ENCODE results near the gene TNFRSF1B.
"Not testable (repeated sequence)": the region's sequence is repeated elsewhere in the genome, so short reads cannot be mapped to it uniquely, and the experiment has no call there.

The TNFRSF1B gene

DNA sequence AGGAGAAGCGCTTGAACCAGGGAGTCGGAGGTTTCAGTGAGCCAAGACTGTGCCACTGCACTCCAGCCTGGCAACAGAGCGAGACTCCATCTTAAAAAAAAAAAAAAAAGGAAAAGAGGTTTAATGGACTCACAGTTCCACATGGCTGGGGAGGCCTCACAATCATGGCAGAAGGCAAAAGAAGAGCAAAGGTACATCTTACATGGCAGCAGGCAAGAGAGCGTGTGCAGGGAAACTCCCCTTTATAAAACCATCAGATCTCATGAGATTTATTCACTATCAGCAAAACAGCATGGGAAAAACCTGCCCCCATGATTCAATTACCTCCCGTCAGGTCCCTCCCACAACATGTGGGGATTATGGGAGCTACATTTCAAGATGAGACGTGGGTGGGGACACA lies 57.3 kb downstream of the TNFRSF1B start:
- not testable (repeated sequence) for DNase-seq

DNA sequence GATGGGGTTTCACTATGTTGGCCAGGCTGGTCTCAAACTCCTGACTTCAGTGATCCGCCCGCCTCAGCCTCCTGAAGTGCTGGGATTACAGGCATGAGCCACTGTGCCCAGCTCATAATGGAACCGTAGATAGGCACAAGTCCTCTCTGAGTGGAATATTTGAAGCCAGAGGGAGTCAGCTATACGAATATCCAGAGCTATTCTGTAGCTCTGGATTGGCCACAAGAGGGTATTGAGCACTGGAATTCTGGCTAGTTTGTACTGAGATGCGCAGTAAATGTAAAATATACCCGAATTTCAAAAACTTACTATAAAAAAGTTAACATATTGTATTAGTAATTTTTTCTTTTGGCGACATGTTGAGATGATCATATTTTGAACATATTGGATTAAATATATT lies 62.2 kb downstream of the TNFRSF1B start:
- DNase-seq: no peak

DNA sequence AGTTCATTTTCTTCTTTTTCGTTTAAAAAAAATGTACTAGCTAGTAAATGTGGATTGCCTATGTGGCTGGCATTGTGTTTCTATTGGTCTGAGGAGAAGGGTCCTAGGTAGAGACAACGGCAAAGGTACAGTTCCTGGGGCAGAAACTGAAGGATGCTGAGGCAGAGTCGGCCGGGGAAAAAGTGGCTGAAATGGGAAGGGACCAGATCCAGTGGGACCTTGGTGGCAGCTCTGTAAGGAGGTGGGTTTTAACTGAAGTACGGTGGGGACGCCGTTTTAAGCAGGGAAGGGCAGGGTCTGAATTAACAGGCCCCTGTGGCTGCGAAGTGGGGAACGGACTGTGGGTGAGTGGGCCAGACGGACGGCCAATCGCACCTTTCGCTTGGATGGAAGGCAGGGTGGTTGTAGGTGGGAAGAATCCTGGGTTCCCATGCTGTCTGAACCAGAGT lies 62.6 kb downstream of the TNFRSF1B start:
- DNase-seq: no peak

DNA sequence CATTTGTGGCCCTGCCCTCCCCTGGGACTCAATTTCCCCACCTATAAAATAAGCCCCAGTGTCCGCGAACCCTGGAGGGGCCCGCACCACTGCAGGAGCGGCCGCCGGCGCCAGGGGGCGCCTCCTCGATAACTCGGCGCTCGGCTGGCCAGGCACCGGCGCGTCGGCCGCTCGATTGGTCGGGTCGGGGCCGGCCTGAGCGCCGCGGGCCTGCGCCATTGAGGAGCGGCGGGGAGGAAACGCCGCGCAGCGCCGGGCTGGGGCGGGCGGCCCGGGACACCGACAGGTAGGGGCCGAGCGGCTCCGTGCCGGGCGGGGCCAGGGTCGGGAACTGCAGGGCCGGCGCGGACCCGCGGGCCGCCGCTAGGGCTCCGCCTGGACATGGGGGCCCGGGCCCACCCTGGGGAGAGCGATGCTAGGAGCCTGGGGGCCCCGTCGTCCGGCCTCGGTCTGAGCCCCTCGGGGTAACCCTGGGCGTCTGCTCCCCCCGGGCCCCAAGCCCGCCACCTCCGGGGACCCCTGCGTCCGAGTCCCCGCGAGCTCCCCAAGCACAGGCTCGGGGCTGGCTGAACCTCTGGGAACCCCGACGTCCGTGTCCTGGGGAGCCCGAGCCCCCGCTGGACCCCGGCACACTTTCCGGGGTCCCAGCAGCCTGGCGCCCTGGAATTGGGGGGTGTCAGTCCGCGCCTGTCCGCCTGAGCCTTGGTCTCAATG lies 63.2 kb downstream of the TNFRSF1B start, which contains the start of gene VPS13D:
Gene VPS13D, plus strand, starts transcription at position 196 of the 714 bp plus-strand sequence. CDS start 4,237 bp downstream, outside the sequence.
- no peak for DNase-seq

DNA sequence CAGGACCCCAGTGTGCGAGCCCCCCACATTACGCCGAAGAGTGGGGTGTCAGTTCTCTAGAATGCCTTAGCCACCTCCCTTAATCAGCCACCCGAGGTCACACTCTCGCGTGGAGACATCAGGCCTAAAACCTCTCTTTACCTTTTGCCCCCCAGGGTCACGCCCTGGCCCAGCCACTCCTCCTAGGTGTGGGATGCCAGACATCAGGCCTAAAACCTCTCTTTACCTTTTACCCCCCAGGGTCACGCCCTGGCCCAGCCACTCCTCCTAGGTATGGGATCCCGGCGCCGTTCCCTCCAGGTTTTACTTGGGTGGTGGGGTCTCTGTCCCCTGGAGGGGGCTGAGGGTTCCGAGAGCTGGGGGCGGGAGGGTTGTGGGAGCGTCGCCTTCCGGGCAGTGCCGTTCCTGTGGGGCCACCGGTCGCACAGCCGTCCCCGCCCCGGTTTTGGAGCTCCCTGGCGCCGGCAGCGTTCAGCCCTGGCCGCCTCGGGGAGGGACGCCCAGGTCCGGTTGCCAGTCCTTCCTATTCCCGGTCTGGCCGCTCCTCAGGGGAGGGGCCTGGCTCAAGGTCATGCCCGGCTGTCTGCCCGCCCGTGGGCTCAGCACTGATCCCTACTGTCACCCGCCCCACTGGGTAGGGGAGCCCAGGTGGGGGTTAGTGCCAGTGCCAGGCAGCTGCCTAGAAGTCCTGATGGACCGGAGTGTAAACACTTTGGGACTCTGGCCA lies 63.9 kb downstream of the TNFRSF1B start:
- DNase-seq: no peak

DNA sequence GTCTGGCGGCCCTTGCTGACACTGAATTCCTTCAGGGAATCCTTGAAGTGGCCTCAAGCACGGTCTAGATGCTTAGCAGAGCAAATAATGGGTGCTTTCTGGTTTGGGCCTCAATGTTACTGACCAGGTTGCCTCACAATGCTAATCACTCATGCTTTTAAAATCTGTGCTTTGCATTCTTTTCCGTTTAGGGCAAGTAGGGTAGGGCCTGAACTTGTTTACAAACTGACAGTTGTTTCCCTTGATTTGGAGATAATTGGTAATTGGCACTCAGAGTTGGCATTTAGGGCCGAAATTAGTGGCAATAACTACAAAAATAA lies 64.4 kb downstream of the TNFRSF1B start:
- DNase-seq: no peak

DNA sequence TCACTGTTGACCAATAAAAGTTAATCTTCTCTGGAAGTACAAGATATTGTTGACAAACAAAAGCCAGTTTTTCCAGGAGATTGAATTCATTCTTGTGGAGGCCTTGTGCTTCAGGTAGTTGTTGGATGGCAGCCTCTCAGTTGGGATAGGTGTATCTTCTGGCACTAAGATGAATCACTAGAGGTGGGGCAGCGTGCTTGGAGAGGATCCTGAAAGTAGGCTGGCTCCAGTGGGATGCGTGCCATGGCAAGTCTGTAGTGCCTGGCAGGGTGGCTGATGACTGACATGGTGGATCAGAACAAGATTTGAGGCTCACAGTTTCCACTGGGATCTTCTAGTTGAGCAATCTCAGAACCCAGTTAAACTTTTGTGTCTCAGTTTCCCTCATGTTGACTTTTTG lies 65.4 kb downstream of the TNFRSF1B start:
- DNase-seq: no peak

DNA sequence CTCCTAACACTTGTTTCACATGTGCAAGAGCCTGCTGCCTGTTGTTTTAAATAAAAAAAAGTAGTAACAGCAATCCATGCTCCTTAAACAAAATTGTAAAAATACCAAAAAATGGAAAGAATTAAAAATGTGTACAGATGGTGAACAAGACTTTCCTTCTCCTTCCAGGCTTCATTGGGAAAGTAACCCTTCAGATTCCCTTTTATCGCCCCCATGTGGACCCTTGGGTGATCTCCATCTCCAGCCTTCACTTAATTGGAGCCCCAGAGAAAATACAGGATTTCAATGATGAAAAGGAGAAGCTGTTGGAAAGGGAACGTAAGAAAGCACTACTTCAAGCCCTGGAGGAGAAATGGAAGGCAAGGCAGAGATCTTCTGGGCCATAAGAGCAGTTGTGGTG lies 77.3 kb downstream of the TNFRSF1B start:
- no peak for DNase-seq

DNA sequence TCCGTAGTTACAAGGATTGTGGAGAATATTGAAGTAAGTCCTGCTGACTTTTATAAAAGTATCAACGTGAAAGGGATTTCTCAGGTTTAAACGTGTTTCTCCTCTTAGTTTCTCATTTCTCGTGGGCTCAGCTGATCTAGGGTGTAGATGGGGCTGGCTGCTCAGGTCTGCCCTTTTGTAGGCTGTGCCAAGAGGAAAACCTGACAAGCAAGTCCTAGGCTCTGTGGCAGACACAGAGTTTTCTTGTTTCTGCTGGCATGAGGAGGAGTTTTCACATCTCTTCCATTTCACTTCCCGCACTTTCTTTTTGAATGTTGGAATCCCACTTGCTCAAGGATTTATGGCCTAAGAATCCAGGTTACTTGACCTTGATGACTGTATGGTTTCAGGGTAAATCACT lies 77.8 kb downstream of the TNFRSF1B start:
- DNase-seq: no peak

DNA sequence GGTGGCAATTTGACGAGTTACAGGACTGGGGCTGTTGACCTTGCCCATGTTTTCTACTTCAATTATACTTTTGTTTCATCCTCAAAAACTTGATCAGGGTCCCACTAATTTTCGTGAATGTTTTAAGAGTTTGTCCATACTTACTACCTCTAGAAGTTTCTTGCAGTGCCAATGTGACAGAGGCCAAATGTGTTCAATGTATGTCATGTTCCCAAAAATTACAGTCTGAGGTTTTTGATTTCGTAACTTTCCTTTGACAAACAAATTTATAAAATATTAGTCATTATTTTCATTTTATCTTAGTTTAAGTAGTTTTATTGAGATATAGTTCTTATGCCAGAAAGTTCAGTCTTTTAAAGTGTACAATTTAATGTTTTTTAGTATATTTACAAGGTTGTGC lies 78.3 kb downstream of the TNFRSF1B start:
- no peak for DNase-seq

DNA sequence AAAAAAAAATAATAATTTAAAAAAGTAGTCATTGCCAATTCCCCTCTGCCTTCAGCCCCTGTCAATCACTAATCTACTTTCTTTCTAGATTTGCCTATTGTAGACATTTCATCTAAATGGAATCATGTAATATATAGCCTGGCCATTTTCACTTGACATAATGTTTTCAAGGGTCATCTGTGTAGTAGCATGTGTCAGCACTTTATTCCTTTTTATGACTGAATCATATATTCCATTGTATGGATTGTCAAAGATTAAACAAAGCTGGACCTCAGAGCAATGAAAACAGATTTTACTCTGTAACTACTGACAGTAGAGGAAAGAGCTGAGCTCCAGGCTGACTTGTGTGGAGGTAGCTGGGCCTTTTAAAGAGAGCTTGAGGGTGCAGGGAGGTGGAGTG lies 78.9 kb downstream of the TNFRSF1B start:
- DNase-seq: no peak

DNA sequence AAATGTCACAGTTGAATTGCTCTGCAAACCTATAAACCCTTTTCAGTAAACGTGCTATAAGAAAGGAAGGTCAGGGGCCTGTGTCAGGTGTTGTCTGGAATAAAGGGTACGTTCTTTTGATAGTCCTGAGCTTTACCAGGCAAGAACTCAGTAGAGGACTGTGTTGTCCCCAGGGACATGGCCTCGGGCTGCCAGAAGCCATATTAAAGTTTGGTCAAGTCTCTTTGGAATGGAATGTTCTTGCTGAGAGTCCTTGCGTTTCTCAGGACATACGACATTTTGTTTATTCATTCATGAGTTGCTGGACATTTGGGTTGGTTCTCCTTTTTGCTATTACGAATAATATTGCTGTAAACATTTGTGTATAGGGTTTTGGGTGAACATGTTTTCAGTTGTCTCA lies 79.8 kb downstream of the TNFRSF1B start:
- DNase-seq: no peak

DNA sequence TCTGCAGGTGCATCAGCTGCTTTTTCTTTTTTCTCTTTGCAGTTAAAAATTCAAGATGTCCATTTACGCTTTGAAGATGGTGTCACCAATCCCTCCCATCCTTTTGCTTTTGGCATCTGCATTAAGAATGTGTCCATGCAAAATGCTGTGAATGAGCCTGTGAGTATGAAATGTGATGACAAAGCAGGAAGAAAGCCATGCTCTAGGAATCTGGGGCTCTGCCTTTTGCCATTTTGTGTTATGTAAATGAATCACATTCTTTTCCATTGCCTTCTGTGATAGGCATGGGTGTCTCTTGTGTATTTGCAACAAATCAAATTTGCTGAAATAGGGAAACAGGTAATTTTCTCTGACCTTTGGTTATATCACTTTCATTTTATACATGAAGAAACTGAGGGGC lies 82.4 kb downstream of the TNFRSF1B start:
- DNase-seq: no peak

DNA sequence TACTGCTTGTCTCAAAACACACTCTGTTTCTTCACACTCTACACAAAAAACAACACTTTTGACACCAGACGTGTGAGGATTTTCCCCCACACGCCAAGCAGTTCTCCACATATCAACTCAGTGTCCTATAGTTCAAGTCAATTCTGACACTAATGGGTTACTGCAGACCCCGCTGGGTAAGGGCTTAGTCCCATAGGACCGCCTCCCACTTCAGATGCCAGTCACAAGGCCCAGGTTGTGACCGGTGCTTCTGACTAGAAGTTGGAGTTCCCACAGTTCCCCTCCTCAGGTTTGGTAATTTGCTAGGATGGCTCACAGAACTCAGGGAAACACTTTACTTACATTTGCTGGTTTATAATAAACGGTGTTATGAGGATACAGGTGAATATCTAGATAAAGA lies 83.0 kb downstream of the TNFRSF1B start:
- DNase-seq: no peak

DNA sequence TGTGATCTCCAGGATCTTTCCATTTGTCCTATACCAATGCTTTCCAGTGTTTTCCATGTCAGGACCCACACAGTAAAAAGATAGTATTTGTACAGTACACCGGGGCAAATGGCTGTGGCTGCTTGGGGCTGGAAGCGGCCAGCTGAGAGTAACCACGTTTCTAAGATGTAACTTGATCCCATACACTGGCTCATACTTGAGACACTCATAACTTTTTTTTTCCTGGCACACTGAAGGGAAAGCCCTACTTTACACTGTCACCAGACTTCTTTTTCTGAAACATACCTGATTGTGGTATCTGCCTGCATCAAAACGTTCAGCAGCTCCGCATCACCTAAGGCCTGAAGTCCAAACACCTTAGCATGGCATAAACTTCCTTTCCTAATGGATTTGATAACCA lies 84.7 kb downstream of the TNFRSF1B start:
- no peak for DNase-seq

DNA sequence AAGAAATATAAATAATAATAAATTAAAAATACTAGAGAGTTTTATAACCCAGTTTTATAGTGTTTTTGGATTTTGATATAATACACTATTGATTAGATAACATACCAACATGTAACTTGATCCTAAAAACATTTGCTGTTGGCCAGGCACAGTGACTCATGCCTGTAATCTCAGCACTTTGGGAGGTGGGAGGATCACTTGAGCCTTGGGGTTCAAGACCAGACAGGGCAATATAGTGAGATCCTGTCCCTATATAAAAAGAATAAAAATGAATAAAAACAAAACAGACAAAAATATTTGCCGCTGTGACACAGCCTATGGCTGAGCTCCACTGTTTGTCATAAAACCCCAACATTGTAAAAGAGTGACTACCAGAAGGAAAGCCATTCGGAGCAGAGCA lies 89.1 kb downstream of the TNFRSF1B start:
- DNase-seq: no peak

DNA sequence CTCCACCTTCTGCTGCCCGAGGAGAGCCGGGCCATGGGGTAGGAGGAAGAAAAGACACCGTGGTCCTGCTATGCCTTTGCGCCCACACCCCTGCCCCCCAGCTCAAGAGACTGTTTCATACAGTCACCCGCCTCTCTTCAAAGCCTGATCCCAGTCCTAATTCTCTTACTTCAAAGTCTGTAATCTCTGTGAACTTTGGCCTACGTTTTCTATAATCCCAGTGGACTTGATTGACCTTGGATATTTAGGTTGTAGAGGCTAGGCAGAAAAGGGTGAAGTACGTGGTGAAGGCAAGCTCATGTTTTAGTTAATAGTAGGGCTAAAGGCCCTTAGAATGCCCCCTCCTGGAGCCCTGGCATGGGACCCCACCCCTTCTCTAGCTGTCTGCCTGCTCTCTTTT lies 91.5 kb downstream of the TNFRSF1B start:
- DNase-seq: no peak

Measured in NCI-H1436 treated with DMSO at 0.1 percent for 48 hours (cell line).